ENCODE measurements around the gene SCD5. TPM values are rescaled to one million over a fixed set of nuclear protein-coding genes. Genes with fewer than 3 reads are reported as not detected.

Gene SCD5
- total and polyA plus RNA-seq, 4 donors = 2.6 to 11.5 (median 5.2) TPM

GRCh38 chr4:82585690-82586435 lies 212.7 kb downstream of the SCD5 start:
- H3K9me3 ChIP-seq (ENCODE audit: control insufficient read depth, low read length) = no peaks in the 10 kb centered on the region
- no peak for ATAC-seq (ENCODE audit: low FRiP score)
- no peak overlapping the region for H3K27ac ChIP-seq (ENCODE audit: low read depth in 1 of 2, low read length in 2 of 2)
- no peak for DNase-seq
- intact Hi-C loops (cut with DNase I) = no loop called here
- no peaks in the 10 kb centered on the region for H3K36me3 ChIP-seq (ENCODE audit: control insufficient read depth in 1 of 2, insufficient read depth in 2 of 2, low read length in 1 of 2)
- no peaks in the 10 kb centered on the region for H3K4me1 ChIP-seq (ENCODE audit: control insufficient read depth in 1 of 2, insufficient read depth in 2 of 2, low read length in 2 of 2)
- 75 to 76% methylated on average over 8 of the region's 8 CpGs for WGBS, 2 donors
- H3K4me3 ChIP-seq (ENCODE audit: low read length in 2 of 2) = no peak overlapping the region
- H3K27me3 ChIP-seq (ENCODE audit: control insufficient read depth in 1 of 2, insufficient read depth in 2 of 2, low read length in 1 of 2) = no peaks in the 10 kb centered on the region

GRCh38 chr4:82584931-82585330 lies 213.7 kb downstream of the SCD5 start:
- WGBS, 2 donors = 54 to 58% methylated on average over 3 of the region's 3 CpGs
- intact Hi-C loops (cut with DNase I) = no loop called here

GRCh38 chr4:82583897-82584587 lies 214.6 kb downstream of the SCD5 start:
- Histone ChIP-seq H3K4me3 (ENCODE audit: low read length in 2 of 2) (no peak overlapping the region), H3K27ac (ENCODE audit: low read depth in 1 of 2, low read length in 2 of 2) (no peak overlapping the region), H3K36me3 (ENCODE audit: control insufficient read depth in 1 of 2, insufficient read depth in 2 of 2, low read length in 1 of 2) (no peaks in the 10 kb centered on the region), H3K4me1 (ENCODE audit: control insufficient read depth in 1 of 2, insufficient read depth in 2 of 2, low read length in 2 of 2) (no peaks in the 10 kb centered on the region), H3K27me3 (ENCODE audit: control insufficient read depth in 1 of 2, insufficient read depth in 2 of 2, low read length in 1 of 2) (no peaks in the 10 kb centered on the region), H3K9me3 (ENCODE audit: control insufficient read depth, low read length) (no peaks in the 10 kb centered on the region)
- DNase-seq (no peak), ATAC-seq (ENCODE audit: low FRiP score) (no peak)
- intact Hi-C loops (cut with DNase I) = no loop called here
- 64 to 66% methylated on average over 5 of the region's 5 CpGs for WGBS, 2 donors

More at GRCh38 chr4:82584931-82585330, 213.7 kb downstream of the SCD5 start:
- no peaks in the 10 kb centered on the region for H3K4me1 ChIP-seq (ENCODE audit: control insufficient read depth in 1 of 2, insufficient read depth in 2 of 2, low read length in 2 of 2)
- H3K4me3 ChIP-seq (ENCODE audit: low read length in 2 of 2) = no peak overlapping the region
- H3K27me3 ChIP-seq (ENCODE audit: control insufficient read depth in 1 of 2, insufficient read depth in 2 of 2, low read length in 1 of 2) = no peaks in the 10 kb centered on the region
- DNase-seq = no peak
- ATAC-seq (ENCODE audit: low FRiP score) = no peak
- no peak overlapping the region for H3K27ac ChIP-seq (ENCODE audit: low read depth in 1 of 2, low read length in 2 of 2)
- no peaks in the 10 kb centered on the region for H3K36me3 ChIP-seq (ENCODE audit: control insufficient read depth in 1 of 2, insufficient read depth in 2 of 2, low read length in 1 of 2)
- H3K9me3 ChIP-seq (ENCODE audit: control insufficient read depth, low read length) = no peaks in the 10 kb centered on the region

DNA sequence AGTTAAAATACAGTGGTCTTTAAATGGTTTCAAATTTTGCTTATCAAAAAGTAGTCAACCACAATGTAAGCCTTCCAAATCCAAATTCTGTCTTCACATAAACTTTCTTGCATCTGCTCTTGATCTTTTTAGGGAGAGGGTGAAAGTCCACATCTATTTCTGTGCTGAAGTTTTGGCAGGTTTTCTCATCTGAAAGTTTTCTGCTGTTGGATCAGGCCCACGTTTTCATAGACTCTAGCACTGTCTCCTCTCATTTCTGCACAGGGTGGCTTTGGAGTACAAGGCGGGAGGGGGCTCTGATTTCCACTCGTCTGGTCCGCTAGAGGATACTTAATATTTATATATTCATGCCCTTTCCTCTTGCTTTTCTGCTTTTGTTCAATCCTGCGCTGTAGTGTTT lies 218.7 kb downstream of the SCD5 start:
- ATAC-seq (ENCODE audit: low FRiP score) (no peak), DNase-seq (no peak)
- 75 to 79% methylated on average over 5 of the region's 5 CpGs for WGBS, 2 donors
- H3K4me3 ChIP-seq (ENCODE audit: low read length in 2 of 2) = no peak overlapping the region
- no peaks in the 10 kb centered on the region for H3K27me3 ChIP-seq (ENCODE audit: control insufficient read depth in 1 of 2, insufficient read depth in 2 of 2, low read length in 1 of 2)
- no peak overlapping the region for H3K27ac ChIP-seq (ENCODE audit: low read depth in 1 of 2, low read length in 2 of 2)
- no peaks in the 10 kb centered on the region for H3K9me3 ChIP-seq (ENCODE audit: control insufficient read depth, low read length)
- no peaks in the 10 kb centered on the region for H3K36me3 ChIP-seq (ENCODE audit: control insufficient read depth in 1 of 2, insufficient read depth in 2 of 2, low read length in 1 of 2)
- intact Hi-C loops (cut with DNase I) = no loop called here
- no peaks in the 10 kb centered on the region for H3K4me1 ChIP-seq (ENCODE audit: control insufficient read depth in 1 of 2, insufficient read depth in 2 of 2, low read length in 2 of 2)

Small RNAs within 50 kb of the gene (microRNA-seq; reads per million reads assigned to microRNA genes)
- gene MIR575 = 0 reads per million in 2 donors

Other genes with a start within 250 kb of the SCD5 start
- 1 to 10 TPM; 3.5 to 6.5 TPM for gene TMEM150C, start 236.8 kb downstream of the SCD5 start, total RNA-seq
- gene TMEM150C, start 236.8 kb downstream of the SCD5 start, polyA plus RNA-seq = under 1 TPM in 1 of 2 donors, not detected in 1; 0.05 TPM
- 100 to 1,000 TPM; 297 to 338 TPM for gene SEC31A, start 92.4 kb upstream of the SCD5 start, total RNA-seq
- 100 to 1,000 TPM; 100 to 165 TPM for gene SEC31A, start 92.4 kb upstream of the SCD5 start, polyA plus RNA-seq
- 1 to 10 TPM; 2.6 to 6.5 TPM for gene THAP9, start 101.9 kb upstream of the SCD5 start, total RNA-seq
- 1 to 10 TPM; 1.6 to 2.6 TPM for gene THAP9, start 101.9 kb upstream of the SCD5 start, polyA plus RNA-seq
- 1 to 10 TPM; 7.1 to 9.7 TPM for gene LIN54, start 212.0 kb upstream of the SCD5 start, total RNA-seq
- gene LIN54, start 212.0 kb upstream of the SCD5 start, polyA plus RNA-seq = 1 to 10 TPM; 2.8 to 3.0 TPM
- gene COPS4, start 236.4 kb upstream of the SCD5 start, total RNA-seq = 10 to 100 TPM; 35.3 to 35.7 TPM
- 10 to 100 TPM; 31.7 to 35.2 TPM for gene COPS4, start 236.4 kb upstream of the SCD5 start, polyA plus RNA-seq

All from aorta (tissue), 5 donors.